GM10248 (cell line): Measurements from ENCODE around the gene RARA.

ENCODE experiments used
- CTCF ChIA-PET: fragments of 300-600 bp; sonication (Branson Sonifier 250); formaldehyde crosslinking; extraction: SDS; loops from one replicate; lab custom pipeline; 2021; ENCODE audit warnings: antibody characterized with exemption; lab: Yijun Ruan, JAX
- POLR2A ChIA-PET: fragments of 350-650 bp; sonication (Branson Sonifier 250); formaldehyde crosslinking; extraction: SDS; loops from one replicate; lab custom pipeline; 2020; ENCODE audit warnings: antibody characterized with exemption; lab: Yijun Ruan, JAX
- DNase-seq: peaks from one replicate; pipeline ENCODE4 v3.0.0; 2012; ENCODE audit errors: extremely low spot score
- TF ChIP-seq, protein P1 (sequence below): IDR thresholded peaks from 2 replicates; pipeline ENCODE4 v1.5.1; 2012; ENCODE audit warnings: mild to moderate bottlenecking, low read depth; ENCODE audit errors: extremely low read depth, missing control alignments, control extremely low read depth

Gene RARA

DNA sequence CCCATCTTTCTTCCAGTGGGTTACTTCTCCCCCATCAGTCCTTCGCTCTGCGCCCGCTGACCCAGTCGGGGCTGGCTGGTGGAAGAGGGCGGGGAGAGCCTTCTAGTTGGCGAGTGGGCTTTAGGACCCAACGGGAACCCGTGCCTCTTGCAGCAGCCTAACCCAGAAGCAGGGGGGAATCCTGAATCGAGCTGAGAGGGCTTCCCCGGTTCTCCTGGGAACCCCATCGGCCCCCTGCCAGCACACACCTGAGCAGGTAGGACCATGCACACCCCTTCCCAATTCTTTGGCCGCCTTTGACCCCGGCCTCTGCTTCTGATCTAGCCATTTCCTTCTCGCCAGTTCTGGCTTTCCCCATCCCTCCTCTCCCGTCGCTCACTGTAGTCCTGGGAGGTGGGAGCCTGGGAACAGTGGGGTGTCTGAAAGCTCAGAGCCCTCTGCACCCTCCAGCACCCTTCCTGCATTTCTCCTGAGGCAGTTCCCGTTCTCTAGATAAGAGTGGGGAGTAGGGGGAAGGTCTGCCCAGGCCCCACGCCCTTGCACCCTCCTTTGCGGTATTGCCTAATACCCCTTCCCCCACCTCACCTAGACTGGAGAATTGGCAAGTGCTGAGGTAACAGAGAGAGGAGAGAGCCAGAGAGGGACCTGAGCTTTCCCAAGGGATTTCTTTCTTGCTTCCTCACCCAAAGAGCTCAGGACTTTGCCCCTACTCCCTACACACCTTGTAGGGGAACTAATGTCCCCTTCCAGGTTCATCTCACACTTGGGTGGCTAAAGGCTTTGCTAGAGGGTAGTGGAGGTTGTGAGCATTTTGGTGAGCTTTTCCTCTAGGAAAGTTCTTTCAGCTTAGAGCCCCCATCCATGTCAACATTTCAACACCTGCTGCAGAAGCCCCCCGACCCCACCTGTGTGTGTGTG, at the start of gene RARA:
Gene RARA, plus strand, starts transcription at position 150 of the 918 bp plus-strand sequence. CDS start 22,039 bp downstream, outside the sequence.
- TF ChIP-seq, protein P1, sequence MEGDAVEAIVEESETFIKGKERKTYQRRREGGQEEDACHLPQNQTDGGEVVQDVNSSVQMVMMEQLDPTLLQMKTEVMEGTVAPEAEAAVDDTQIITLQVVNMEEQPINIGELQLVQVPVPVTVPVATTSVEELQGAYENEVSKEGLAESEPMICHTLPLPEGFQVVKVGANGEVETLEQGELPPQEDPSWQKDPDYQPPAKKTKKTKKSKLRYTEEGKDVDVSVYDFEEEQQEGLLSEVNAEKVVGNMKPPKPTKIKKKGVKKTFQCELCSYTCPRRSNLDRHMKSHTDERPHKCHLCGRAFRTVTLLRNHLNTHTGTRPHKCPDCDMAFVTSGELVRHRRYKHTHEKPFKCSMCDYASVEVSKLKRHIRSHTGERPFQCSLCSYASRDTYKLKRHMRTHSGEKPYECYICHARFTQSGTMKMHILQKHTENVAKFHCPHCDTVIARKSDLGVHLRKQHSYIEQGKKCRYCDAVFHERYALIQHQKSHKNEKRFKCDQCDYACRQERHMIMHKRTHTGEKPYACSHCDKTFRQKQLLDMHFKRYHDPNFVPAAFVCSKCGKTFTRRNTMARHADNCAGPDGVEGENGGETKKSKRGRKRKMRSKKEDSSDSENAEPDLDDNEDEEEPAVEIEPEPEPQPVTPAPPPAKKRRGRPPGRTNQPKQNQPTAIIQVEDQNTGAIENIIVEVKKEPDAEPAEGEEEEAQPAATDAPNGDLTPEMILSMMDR = no peak
- peak; percentile 74 for DNase-seq
- CTCF ChIA-PET = interaction anchor here (1.0 to 30.0 kb wide), 11 partner anchors 5 to 251 kb away, joined by 3 to 604 read pairs (median 5); partner anchors contain the start of genes GJD3 and RARA
- POLR2A ChIA-PET = no interaction called here

DNA sequence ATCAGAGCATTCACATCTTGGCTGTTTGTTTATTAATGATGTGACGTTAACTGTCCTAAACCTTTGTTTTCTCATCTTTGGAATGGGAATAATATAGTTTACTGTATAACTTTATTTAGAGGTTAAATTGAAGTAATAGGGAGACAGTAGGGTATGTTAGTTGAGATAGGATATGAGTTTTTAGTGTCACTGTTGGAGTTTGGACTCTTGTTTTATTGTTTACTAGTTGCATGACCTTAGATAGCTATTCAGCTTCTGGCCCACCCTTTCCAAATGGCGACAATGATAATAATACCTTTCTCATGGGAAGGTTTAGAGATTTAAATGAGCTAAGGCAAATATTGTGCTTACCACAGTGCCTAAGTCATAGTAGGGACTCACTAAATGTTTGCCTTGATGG, 49.5 kb upstream of the RARA start:
- POLR2A ChIA-PET = no interaction called here
- DNase-seq = no peak
- TF ChIP-seq, protein P1 = no peak
- CTCF ChIA-PET = interaction anchor here (0.7 to 1.8 kb wide), 7 partner anchors 9 to 66 kb away, joined by 3 to 6 read pairs (median 4); no protein-coding TSS in a partner anchor

DNA sequence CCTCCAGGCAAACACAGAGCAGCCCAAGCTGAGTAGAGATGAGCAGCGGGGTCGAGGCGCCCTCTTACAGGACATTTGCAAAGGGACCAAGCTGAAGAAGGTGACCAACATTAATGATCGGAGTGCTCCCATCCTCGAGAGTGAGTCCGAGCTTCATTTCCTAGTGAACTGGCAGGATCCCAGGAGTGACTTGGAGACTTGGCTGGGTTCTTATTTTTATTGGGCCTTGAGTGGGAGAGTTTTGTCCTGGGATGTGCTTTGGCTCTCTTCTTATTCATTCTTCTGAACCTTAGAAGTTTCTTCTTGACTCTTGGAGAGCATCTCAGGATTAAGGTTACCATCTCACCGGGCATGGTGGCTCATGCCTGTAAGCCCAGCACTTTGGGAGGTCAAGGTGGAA, 48.5 kb upstream of the RARA start:
- CTCF ChIA-PET = interaction anchor here (0.9 to 1.8 kb wide), 3 partner anchors 8 to 21 kb away, joined by 3 to 6 read pairs (median 5); no protein-coding TSS in a partner anchor
- POLR2A ChIA-PET = no interaction called here
- DNase-seq = no peak
- TF ChIP-seq, protein P1 = no peak

DNA sequence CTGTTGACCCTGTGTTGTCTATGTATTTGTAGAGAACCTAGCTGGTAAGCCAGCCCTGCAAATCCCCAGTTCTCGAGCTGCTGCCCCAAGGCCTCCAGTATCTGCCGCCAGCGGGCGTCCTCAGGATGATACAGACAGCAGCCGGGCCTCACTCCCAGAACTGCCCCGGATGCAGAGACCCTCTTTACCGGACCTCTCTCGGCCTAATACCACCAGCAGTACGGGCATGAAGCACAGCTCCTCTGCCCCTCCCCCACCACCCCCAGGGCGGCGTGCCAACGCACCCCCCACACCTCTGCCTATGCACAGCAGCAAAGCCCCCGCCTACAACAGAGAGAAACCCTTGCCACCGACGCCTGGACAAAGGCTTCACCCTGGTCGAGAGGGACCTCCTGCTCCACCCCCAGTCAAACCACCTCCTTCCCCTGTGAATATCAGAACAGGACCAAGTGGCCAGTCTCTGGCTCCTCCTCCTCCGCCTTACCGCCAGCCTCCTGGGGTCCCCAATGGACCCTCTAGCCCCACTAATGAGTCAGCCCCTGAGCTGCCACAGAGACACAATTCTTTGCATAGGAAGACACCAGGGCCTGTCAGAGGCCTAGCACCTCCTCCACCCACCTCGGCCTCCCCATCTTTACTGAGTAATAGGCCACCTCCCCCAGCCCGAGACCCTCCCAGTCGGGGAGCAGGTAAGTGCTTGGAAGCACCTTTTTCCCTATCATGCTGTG, 44.4 kb upstream of the RARA start:
- CTCF ChIA-PET = no interaction called here
- TF ChIP-seq, protein P1 = no peak
- DNase-seq = no peak
- POLR2A ChIA-PET = no interaction called here

DNA sequence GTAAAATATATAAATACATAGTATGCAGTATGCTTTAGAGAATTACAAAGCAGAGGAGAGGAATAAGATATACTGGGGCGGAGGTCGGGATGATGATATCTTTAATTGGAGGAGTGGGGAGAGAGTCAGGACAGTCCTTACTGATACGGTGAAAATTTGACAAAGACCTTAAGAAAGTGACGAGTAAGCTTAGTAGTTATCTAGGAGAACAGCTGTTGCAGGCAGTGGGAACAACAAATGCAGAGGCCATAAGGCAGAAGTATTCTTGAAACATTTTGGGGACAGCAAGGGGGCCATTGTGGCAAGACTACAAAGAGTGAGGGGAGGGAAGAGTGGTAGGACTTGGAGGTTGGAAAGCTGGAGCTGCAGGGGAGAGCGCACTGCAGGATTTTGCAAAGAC, 43.6 kb upstream of the RARA start:
- POLR2A ChIA-PET = no interaction called here
- TF ChIP-seq, protein P1 = no peak
- CTCF ChIA-PET = no interaction called here
- no peak for DNase-seq

DNA sequence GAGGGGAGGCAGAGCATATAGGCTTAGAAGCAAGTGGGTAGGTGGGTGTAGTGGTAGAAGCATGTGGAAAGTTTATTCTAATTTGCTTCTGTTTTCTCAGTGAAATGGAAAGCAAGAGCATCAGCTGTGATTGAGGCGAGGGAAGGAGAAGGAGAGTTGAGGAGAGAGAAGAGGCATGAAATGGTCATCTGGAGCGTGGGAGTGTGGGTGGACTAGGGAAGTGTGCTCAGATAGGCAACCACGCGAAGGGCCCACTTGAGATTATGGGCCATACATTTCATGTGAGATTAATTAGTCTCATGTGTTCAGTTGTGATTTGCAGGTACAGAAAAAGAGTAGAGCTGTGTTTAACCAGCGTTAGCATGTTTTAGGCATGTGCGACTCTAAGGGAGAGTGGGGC, 42.1 kb upstream of the RARA start:
- ChIA-PET POLR2A (no interaction called here), CTCF (interaction anchor here (1.3 to 1.5 kb wide), 2 partner anchors 98 to 180 kb away, joined by 3 read pairs; no protein-coding TSS in a partner anchor)
- DNase-seq = no peak
- TF ChIP-seq, protein P1 = no peak
